HG03175 (cell line): ENCODE results near the gene SMIM24.
"Not testable (repeated sequence)": the region's sequence is repeated elsewhere in the genome, so short reads cannot be mapped to it uniquely, and the experiment has no call there.

Source experiments
- ATAC-seq: cut with Tn5 transposase; IDR thresholded peaks from one replicate; pipeline ENCODE4 v1.9.1; 2021; ENCODE audit warnings: mild to moderate bottlenecking, moderate library complexity; ENCODE audit not compliant: unreplicated experiment

SMIM24 gene

GRCh38 chr19:3457528-3458228, 22.6 kb downstream of the SMIM24 start:
- ATAC-seq: no peak

GRCh38 chr19:3456925-3457527, 23.3 kb downstream of the SMIM24 start:
- no peak for ATAC-seq

- no peak for ATAC-seq
These were observed 24.2 kb downstream of the SMIM24 start for GRCh38 chr19:3455960-3456601.

GRCh38 chr19:3455393-3455955, 24.9 kb downstream of the SMIM24 start:
- ATAC-seq: no peak

- no peak for ATAC-seq
These were observed 25.5 kb downstream of the SMIM24 start for GRCh38 chr19:3454656-3455392.

GRCh38 chr19:3453840-3454239, 26.5 kb downstream of the SMIM24 start:
- no peak for ATAC-seq

- ATAC-seq: not testable (repeated sequence)
These were observed 27.4 kb downstream of the SMIM24 start for GRCh38 chr19:3452942-3453214.

- ATAC-seq: no peak
These were observed 28.0 kb downstream of the SMIM24 start for GRCh38 chr19:3452171-3452941.

GRCh38 chr19:3451451-3451866, 28.9 kb downstream of the SMIM24 start:
- ATAC-seq: no peak

GRCh38 chr19:3450796-3451411, 29.4 kb downstream of the SMIM24 start:
- no peak for ATAC-seq

GRCh38 chr19:3448616-3449334, 31.6 kb downstream of the SMIM24 start:
- no peak for ATAC-seq

- not testable (repeated sequence) for ATAC-seq
These were observed 33.7 kb downstream of the SMIM24 start for GRCh38 chr19:3446657-3447056.

- no peak for ATAC-seq
These were observed 35.6 kb downstream of the SMIM24 start for GRCh38 chr19:3444695-3445234.

- no peak for ATAC-seq
These were observed 36.3 kb downstream of the SMIM24 start for GRCh38 chr19:3443840-3444694.

GRCh38 chr19:3442487-3443071, 37.7 kb downstream of the SMIM24 start:
- no peak for ATAC-seq

- ATAC-seq: no peak
These were observed 38.4 kb downstream of the SMIM24 start for GRCh38 chr19:3441986-3442329.

GRCh38 chr19:3441089-3441985, 39.0 kb downstream of the SMIM24 start:
- no peak for ATAC-seq
